Measurements from ENCODE around the gene PRRC2B. TPM values are rescaled to one million over a fixed set of nuclear protein-coding genes. Genes with fewer than 3 reads are reported as not detected.
"Not testable (repeated sequence)": the region's sequence is repeated elsewhere in the genome, so short reads cannot be mapped to it uniquely, and the experiment has no call there.

Gene PRRC2B
- total RNA-seq, 6 experiments from 2014 or later: 53.7 to 82.6 (median 57.3) TPM

DNA sequence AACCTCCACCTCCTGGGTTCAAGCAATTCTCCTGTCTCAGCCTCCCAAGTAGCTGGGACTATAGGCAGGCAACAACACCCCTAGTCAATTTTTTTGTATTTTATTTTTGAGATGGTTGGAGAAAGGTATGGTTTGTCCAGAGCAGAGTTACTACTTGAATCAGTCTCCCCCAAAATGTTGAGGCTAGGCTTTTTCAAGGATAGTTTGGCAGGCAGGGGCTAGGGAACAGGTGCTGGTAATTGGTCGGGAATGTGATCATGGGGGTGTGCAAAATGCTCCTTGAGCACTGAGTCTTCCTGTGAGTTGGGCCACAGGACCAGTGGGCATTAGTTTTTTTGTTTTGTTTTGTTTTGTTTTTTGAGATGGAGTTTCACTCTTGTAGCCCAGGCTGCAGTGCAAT lies 28.3 kb upstream of the PRRC2B start:
- H3K27ac ChIP-seq: no peak overlapping the region
- TF ChIP-seq, protein P1, sequence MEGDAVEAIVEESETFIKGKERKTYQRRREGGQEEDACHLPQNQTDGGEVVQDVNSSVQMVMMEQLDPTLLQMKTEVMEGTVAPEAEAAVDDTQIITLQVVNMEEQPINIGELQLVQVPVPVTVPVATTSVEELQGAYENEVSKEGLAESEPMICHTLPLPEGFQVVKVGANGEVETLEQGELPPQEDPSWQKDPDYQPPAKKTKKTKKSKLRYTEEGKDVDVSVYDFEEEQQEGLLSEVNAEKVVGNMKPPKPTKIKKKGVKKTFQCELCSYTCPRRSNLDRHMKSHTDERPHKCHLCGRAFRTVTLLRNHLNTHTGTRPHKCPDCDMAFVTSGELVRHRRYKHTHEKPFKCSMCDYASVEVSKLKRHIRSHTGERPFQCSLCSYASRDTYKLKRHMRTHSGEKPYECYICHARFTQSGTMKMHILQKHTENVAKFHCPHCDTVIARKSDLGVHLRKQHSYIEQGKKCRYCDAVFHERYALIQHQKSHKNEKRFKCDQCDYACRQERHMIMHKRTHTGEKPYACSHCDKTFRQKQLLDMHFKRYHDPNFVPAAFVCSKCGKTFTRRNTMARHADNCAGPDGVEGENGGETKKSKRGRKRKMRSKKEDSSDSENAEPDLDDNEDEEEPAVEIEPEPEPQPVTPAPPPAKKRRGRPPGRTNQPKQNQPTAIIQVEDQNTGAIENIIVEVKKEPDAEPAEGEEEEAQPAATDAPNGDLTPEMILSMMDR (IDR thresholded peaks at IDR 0.05): no peak
- TF ChIP-seq POLR2A (IDR thresholded peaks at IDR 0.05): no peak

DNA sequence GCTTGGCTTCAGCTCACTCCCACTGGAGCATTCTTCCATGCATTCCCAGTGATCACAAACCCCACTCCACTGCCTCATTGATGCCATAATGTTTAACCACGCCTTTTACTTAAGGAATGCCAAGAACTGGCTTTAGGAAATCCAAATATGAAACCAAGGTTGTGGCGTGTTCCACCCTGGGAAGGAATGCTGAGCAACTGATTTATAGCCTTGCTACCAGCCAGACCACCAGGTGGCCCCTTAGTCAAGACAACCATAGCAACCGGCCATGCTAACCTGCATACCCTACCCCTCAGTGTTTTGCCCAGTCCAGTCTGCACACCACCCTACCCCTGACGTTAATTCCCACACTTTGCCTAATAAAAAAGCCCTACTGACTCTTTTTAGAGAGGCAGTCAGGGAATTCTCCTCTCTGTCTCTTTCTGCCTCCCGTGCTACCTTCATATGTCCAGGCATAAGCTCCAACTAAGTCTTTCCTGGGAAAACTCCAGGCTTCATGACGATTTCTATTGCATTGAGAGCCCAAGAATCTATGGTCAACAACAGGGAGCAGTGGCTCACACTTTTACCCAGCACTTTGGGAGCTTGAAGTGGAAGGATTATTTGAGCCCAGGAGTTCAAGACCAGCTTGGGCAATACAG lies 27.0 kb upstream of the PRRC2B start:
- 44% methylated on average over 4 of the region's 6 CpGs for WGBS (ENCODE audit: insufficient coverage, low coverage, low lambda C conversion rate, missing lambda C conversion rate)
- ATAC-seq: peak; percentile 51 to 84 (median 78)
- no peak for TF ChIP-seq POLR2A (IDR thresholded peaks at IDR 0.05)
- TF ChIP-seq, protein P1 (IDR thresholded peaks at IDR 0.05): peak; percentile 32 to 36 (median 35)
- Histone ChIP-seq H3K36me3 (no peaks in the 10 kb centered on the region), H3K4me3 (no peak overlapping the region), H3K9me3 (no peaks in the 10 kb centered on the region), H3K4me1 (no peaks in the 10 kb centered on the region), H3K27ac (no peak overlapping the region), H3K27me3 (no peaks in the 10 kb centered on the region)
- intact Hi-C loops (cut with DNase I): no loop called here
- DNase-seq: no peak

More for the DNA sequence above, 28.3 kb upstream of the PRRC2B start:
- no peak overlapping the region for H3K4me3 ChIP-seq
- intact Hi-C loops (cut with DNase I): no loop called here
- H3K27me3 ChIP-seq: no peaks in the 10 kb centered on the region
- DNase-seq (no peak), ATAC-seq (no peak)
- no peaks in the 10 kb centered on the region for H3K9me3 ChIP-seq
- 71% methylated on average over 1 of the region's 1 CpG for WGBS (ENCODE audit: insufficient coverage, low coverage, low lambda C conversion rate, missing lambda C conversion rate)
- peaks cover 0 to 7% (median 0%) of the 10 kb centered on the region in 4 donors for H3K4me1 ChIP-seq
- H3K36me3 ChIP-seq: no peaks in the 10 kb centered on the region

- DNase-seq (no peak), ATAC-seq (no peak)
- Histone ChIP-seq H3K36me3 (no peaks in the 10 kb centered on the region), H3K4me1 (no peaks in the 10 kb centered on the region), H3K27me3 (no peaks in the 10 kb centered on the region), H3K9me3 (no peaks in the 10 kb centered on the region), H3K4me3 (no peak overlapping the region), H3K27ac (no peak overlapping the region)
- 93% methylated on average over 1 of the region's 2 CpGs for WGBS (ENCODE audit: insufficient coverage, low coverage, low lambda C conversion rate, missing lambda C conversion rate)
- no peak for TF ChIP-seq POLR2A (IDR thresholded peaks at IDR 0.05)
- TF ChIP-seq, protein P1 (IDR thresholded peaks at IDR 0.05): no peak
- intact Hi-C loops (cut with DNase I): no loop called here
These were observed 26.4 kb upstream of the PRRC2B start for GRCh38 chr9:131367450-131367849.

GRCh38 chr9:131370638-131371037 lies 23.2 kb upstream of the PRRC2B start:
- no peaks in the 10 kb centered on the region for H3K9me3 ChIP-seq
- no peaks in the 10 kb centered on the region for H3K4me1 ChIP-seq
- no peak overlapping the region for H3K27ac ChIP-seq
- no peaks in the 10 kb centered on the region for H3K27me3 ChIP-seq
- 63% methylated on average over 2 of the region's 2 CpGs for WGBS (ENCODE audit: insufficient coverage, low coverage, low lambda C conversion rate, missing lambda C conversion rate)
- no peaks in the 10 kb centered on the region for H3K36me3 ChIP-seq
- ATAC-seq: no peak
- DNase-seq: no peak
- intact Hi-C loops (cut with DNase I): no loop called here
- TF ChIP-seq POLR2A (IDR thresholded peaks at IDR 0.05): no peak
- TF ChIP-seq, protein P1 (IDR thresholded peaks at IDR 0.05): no peak
- no peak overlapping the region for H3K4me3 ChIP-seq

GRCh38 chr9:131372599-131372973 lies 21.3 kb upstream of the PRRC2B start:
- intact Hi-C loops (cut with DNase I); ATAC-seq; H3K9me3 ChIP-seq; DNase-seq; H3K4me1 ChIP-seq; H3K27me3 ChIP-seq; H3K36me3 ChIP-seq: not testable (repeated sequence)
- Histone ChIP-seq H3K27ac (peak overlapping the region; percentile 54 to 88 (median 87)), H3K4me3 (peak overlapping the region; percentile 67 to 84 (median 70))
- 57% methylated on average over 15 of the region's 17 CpGs for WGBS (ENCODE audit: insufficient coverage, low coverage, low lambda C conversion rate, missing lambda C conversion rate)

DNA sequence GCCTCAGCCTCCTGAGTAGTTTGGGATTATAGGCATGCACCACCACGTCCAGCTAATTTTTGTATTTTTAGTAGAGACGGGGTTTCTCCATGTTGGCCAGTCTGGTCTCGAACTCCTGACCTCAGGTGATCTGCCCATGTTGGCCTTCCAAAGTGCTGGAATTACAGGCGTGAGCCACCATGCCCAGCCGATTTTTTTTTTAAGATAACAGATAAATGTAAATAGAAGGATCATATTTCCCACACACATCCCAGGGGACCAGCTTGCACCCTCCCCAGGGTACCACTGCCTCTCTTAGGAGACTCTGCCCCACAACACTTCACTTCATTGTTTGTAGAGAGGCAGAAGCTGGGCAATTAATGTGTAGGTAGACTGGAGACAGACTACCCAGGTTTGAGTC lies 19.2 kb upstream of the PRRC2B start:
- ATAC-seq; H3K4me1 ChIP-seq; H3K36me3 ChIP-seq; DNase-seq; H3K4me3 ChIP-seq; H3K27me3 ChIP-seq; intact Hi-C loops (cut with DNase I); H3K9me3 ChIP-seq; H3K27ac ChIP-seq: not testable (repeated sequence)
- WGBS (ENCODE audit: insufficient coverage, low coverage, low lambda C conversion rate, missing lambda C conversion rate): 61% methylated on average over 5 of the region's 5 CpGs

Data from right lobe of liver (tissue), 6 donors.